ENCODE results near the gene KIAA0586. TPM values are rescaled to one million over a fixed set of nuclear protein-coding genes. Genes with fewer than 3 reads are reported as not detected.

Gene KIAA0586
- total RNA-seq, 1 experiment from 2014 or later: 20.9 TPM

- H2AFZ ChIP-seq (ENCODE audit: low read length): no peak overlapping the region
- H2BK5ac ChIP-seq (ENCODE audit: insufficient read length, low read length): no peak overlapping the region
- no peak overlapping the region for H3K14ac ChIP-seq (ENCODE audit: insufficient read depth, low read length)
- Mint-ChIP-seq H3K36me3 (ENCODE audit: insufficient read depth in 1 of 3, low read depth in 3 of 3) (peaks cover 0 to 5% (median 5%) of the 10 kb centered on the region in 3 experiments; a peak in 4 of 7 replicates), H3K4me3 (no peak overlapping the region), H3K27ac (peak overlapping the region in 1 of 3 experiments; percentile 42; a peak in 2 of 7 replicates), H3K9me3 (no peaks in the 10 kb centered on the region), H3K27me3 (ENCODE audit: low read depth) (no peaks in the 10 kb centered on the region), H3K4me1 (0 out of 4 replicates have a peak, but pooled peaks cover 0 to 3% of the 10 kb centered on the region in 2 experiments)
- no peaks in the 10 kb centered on the region for H3K4me1 ChIP-seq (ENCODE audit: insufficient read depth, low read length)
- no peaks in the 10 kb centered on the region for H3K23me2 ChIP-seq (ENCODE audit: insufficient read length, low read depth, low read length, poor library complexity, severe bottlenecking)
- TF ChIP-seq, protein P1, sequence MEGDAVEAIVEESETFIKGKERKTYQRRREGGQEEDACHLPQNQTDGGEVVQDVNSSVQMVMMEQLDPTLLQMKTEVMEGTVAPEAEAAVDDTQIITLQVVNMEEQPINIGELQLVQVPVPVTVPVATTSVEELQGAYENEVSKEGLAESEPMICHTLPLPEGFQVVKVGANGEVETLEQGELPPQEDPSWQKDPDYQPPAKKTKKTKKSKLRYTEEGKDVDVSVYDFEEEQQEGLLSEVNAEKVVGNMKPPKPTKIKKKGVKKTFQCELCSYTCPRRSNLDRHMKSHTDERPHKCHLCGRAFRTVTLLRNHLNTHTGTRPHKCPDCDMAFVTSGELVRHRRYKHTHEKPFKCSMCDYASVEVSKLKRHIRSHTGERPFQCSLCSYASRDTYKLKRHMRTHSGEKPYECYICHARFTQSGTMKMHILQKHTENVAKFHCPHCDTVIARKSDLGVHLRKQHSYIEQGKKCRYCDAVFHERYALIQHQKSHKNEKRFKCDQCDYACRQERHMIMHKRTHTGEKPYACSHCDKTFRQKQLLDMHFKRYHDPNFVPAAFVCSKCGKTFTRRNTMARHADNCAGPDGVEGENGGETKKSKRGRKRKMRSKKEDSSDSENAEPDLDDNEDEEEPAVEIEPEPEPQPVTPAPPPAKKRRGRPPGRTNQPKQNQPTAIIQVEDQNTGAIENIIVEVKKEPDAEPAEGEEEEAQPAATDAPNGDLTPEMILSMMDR (conservative IDR thresholded peaks at IDR 0.05): no peak
- no peak overlapping the region for H4K5ac ChIP-seq (ENCODE audit: insufficient read length, low read depth, low read length)
- no peak overlapping the region for H2BK20ac ChIP-seq (ENCODE audit: low read depth, low read length, poor library complexity, severe bottlenecking)
- no peaks in the 10 kb centered on the region for H3K9me3 ChIP-seq (ENCODE audit: control insufficient read depth, low read depth, low read length)
- H3K27ac ChIP-seq (ENCODE audit: insufficient read length, low read depth, low read length): no peak overlapping the region
- no peak overlapping the region for H2BK12ac ChIP-seq (ENCODE audit: insufficient read length, low read depth, low read length)
- H3K4me2 ChIP-seq (ENCODE audit: insufficient read depth, insufficient read length, low read length): no peak overlapping the region
- H3K27me3 ChIP-seq (ENCODE audit: insufficient read depth, low read length): no peaks in the 10 kb centered on the region
- H4K20me1 ChIP-seq (ENCODE audit: control insufficient read depth, insufficient read depth, insufficient read length): no peaks in the 10 kb centered on the region
- no peak overlapping the region for H4K8ac ChIP-seq (replicated peaks; ENCODE audit: insufficient read length, low read depth, low read length)
- DNase-seq: no peak
- WGBS (ENCODE audit: extremely low coverage, insufficient read length, low lambda C conversion rate): no CpG with 5 or more reads among the region's 1 CpG
- no peak overlapping the region for H3T11ph ChIP-seq (ENCODE audit: low read length)
- peak overlapping the region; percentile 88 for H3K23ac ChIP-seq (ENCODE audit: insufficient read length, low read depth, low read length)
- no peak overlapping the region for H2BK120ac ChIP-seq (ENCODE audit: low read depth, low read length, poor library complexity, severe bottlenecking)
- H2BK15ac ChIP-seq (ENCODE audit: low read depth, low read length): no peak overlapping the region
- no peak overlapping the region for H3K9ac ChIP-seq (ENCODE audit: extremely low read depth, insufficient read length, low read length)
- no peaks in the 10 kb centered on the region for H3K79me1 ChIP-seq (ENCODE audit: insufficient read depth, low read depth, low read length, poor library complexity, severe bottlenecking)
- no peak overlapping the region for H3K18ac ChIP-seq (ENCODE audit: insufficient read length, low read depth, low read length)
- H4K91ac ChIP-seq (ENCODE audit: insufficient read length, low read depth, low read length): no peak overlapping the region
- no peak overlapping the region for H3K56ac ChIP-seq (ENCODE audit: insufficient read length, low read depth, low read length)
- H3K4ac ChIP-seq (ENCODE audit: low read depth, low read length): no peak overlapping the region
- H2AK5ac ChIP-seq (ENCODE audit: insufficient read length, low read length): no peak overlapping the region
- H3K79me2 ChIP-seq (ENCODE audit: insufficient read depth, low read length): no peaks in the 10 kb centered on the region
Measured at GRCh38 chr14:58540749-58541632, 113.5 kb downstream of the KIAA0586 start.
